Measurements from ENCODE around the gene LARP1. TPM values are rescaled to one million over a fixed set of nuclear protein-coding genes. Genes with fewer than 3 reads are reported as not detected.
"Not testable (repeated sequence)": the region's sequence is repeated elsewhere in the genome, so short reads cannot be mapped to it uniquely, and the experiment has no call there.

The LARP1 gene
- total RNA-seq, 2 experiments from 2014 or later = 88.7 to 97.6 TPM

DNA sequence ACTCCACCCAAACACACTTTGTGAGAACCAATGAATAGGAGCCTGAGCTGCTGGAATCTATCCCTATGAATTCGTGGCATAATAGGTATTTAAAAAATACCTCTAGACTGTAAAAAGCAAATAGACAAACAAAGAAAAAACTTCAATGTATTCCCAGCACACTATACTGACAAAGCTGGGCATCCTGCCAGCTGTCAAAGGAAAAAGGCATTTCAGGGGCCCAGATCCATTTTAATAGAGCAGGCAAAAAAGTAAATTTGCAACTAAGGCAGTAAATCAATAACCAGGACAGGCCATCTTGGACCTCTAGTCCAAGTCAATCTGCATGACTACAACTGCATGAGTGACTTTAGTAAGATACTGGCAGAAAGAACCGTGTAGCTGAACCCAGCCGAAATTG is 25.6 kb upstream of the LARP1 start:
- no peak overlapping the region for H3K27ac Mint-ChIP-seq
- TF ChIP-seq, protein P1, sequence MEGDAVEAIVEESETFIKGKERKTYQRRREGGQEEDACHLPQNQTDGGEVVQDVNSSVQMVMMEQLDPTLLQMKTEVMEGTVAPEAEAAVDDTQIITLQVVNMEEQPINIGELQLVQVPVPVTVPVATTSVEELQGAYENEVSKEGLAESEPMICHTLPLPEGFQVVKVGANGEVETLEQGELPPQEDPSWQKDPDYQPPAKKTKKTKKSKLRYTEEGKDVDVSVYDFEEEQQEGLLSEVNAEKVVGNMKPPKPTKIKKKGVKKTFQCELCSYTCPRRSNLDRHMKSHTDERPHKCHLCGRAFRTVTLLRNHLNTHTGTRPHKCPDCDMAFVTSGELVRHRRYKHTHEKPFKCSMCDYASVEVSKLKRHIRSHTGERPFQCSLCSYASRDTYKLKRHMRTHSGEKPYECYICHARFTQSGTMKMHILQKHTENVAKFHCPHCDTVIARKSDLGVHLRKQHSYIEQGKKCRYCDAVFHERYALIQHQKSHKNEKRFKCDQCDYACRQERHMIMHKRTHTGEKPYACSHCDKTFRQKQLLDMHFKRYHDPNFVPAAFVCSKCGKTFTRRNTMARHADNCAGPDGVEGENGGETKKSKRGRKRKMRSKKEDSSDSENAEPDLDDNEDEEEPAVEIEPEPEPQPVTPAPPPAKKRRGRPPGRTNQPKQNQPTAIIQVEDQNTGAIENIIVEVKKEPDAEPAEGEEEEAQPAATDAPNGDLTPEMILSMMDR (IDR thresholded peaks at IDR 0.05) = no peak

DNA sequence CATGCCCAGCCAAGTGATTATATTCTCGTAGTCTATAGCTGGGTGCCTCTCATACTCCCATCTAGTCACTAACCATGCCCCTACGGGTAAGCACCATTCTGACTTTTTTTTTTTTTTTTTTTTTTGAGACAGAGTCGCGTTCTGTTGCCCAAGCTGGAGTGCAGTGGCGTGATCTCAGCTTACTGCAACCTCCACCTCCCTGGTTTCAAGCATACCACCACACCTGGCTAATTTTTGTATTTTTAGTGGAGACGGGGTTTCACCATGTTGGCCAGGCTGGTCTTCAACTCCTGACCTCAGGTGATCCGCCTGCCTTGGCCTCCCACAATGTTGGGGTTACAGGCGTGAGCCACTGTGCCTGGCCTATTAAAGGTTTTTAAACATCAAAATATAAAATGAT is 24.4 kb upstream of the LARP1 start:
- H3K4me3 ChIP-seq (ENCODE audit: low read length); H3K27me3 ChIP-seq (ENCODE audit: control insufficient read depth in 1 of 2, insufficient read depth in 2 of 2, low read length in 2 of 2); intact Hi-C loops (cut with DNase I, micrococcal nuclease); H3K27ac Mint-ChIP-seq; H3K9me3 ChIP-seq (ENCODE audit: control insufficient read depth in 1 of 2, insufficient read depth in 1 of 2, low read length in 2 of 2); H3K4me3 Mint-ChIP-seq; H3K36me3 ChIP-seq (ENCODE audit: insufficient read depth, low read length); H3K4me1 Mint-ChIP-seq (ENCODE audit: low read depth); H3K9me3 Mint-ChIP-seq; CTCF ChIA-PET; ATAC-seq (ENCODE audit: poor library complexity); H3K27me3 Mint-ChIP-seq; H3K4me1 ChIP-seq (ENCODE audit: insufficient read depth, low read length); H3K27ac ChIP-seq (ENCODE audit: low read depth in 1 of 2, low read length in 2 of 2); DNase-seq; H3K36me3 Mint-ChIP-seq (ENCODE audit: low read depth): not testable (repeated sequence)
- POLR2A ChIA-PET = interaction anchor here (0.8 kb wide), 1 partner anchor 114 kb away, joined by 3 read pairs; no protein-coding TSS in a partner anchor

More for the DNA sequence above, 25.6 kb upstream of the LARP1 start:
- H3K27me3 ChIP-seq (ENCODE audit: control insufficient read depth in 1 of 2, insufficient read depth in 2 of 2, low read length in 2 of 2) = no peaks in the 10 kb centered on the region
- ChIA-PET POLR2A (interaction anchor here (0.8 kb wide), 1 partner anchor 115 kb away, joined by 3 read pairs; no protein-coding TSS in a partner anchor), CTCF (no interaction called here)
- no peak overlapping the region for H3K4me3 Mint-ChIP-seq
- H3K36me3 Mint-ChIP-seq (ENCODE audit: low read depth) = no peaks in the 10 kb centered on the region
- no peaks in the 10 kb centered on the region for H3K9me3 Mint-ChIP-seq
- H3K27ac ChIP-seq (ENCODE audit: low read depth in 1 of 2, low read length in 2 of 2) = no peak overlapping the region
- H3K9me3 ChIP-seq (ENCODE audit: control insufficient read depth in 1 of 2, insufficient read depth in 1 of 2, low read length in 2 of 2) = no peaks in the 10 kb centered on the region
- H3K4me1 ChIP-seq (ENCODE audit: insufficient read depth, low read length) = no peaks in the 10 kb centered on the region
- no peaks in the 10 kb centered on the region for H3K36me3 ChIP-seq (ENCODE audit: insufficient read depth, low read length)
- ATAC-seq (ENCODE audit: poor library complexity) (no peak), DNase-seq (no peak)
- no peaks in the 10 kb centered on the region for H3K4me1 Mint-ChIP-seq (ENCODE audit: low read depth)
- intact Hi-C loops (cut with DNase I, micrococcal nuclease) = no loop called here
- H3K27me3 Mint-ChIP-seq = no peaks in the 10 kb centered on the region
- H3K4me3 ChIP-seq (ENCODE audit: low read length) = no peak overlapping the region

DNA sequence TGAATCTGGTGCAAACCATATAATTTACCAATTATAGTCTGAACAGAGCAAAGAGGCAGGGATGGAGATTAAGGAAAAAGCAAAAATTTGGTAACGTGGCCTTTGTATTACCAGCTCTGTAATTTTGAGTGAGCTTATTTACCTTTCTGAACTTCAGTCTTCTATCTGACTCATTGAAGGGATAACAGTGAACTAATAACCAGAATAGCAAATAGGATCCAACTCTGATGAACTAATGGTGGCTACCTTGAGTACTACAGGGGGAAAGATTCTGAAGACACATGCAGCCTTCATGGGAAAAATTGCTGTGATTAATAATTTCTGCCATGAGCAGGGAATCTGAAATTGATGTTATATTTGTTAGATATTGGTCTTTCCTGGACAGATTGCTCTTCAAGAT is 23.0 kb upstream of the LARP1 start:
- Mint-ChIP-seq H3K27me3 (no peaks in the 10 kb centered on the region), H3K36me3 (ENCODE audit: low read depth) (no peaks in the 10 kb centered on the region), H3K27ac (no peak overlapping the region), H3K9me3 (no peaks in the 10 kb centered on the region), H3K4me3 (no peak overlapping the region), H3K4me1 (ENCODE audit: low read depth) (no peaks in the 10 kb centered on the region)
- Histone ChIP-seq H3K27ac (ENCODE audit: low read depth in 1 of 2, low read length in 2 of 2) (no peak overlapping the region), H3K4me3 (ENCODE audit: low read length) (no peak overlapping the region), H3K4me1 (ENCODE audit: insufficient read depth, low read length) (no peaks in the 10 kb centered on the region), H3K9me3 (ENCODE audit: control insufficient read depth in 1 of 2, insufficient read depth in 1 of 2, low read length in 2 of 2) (no peaks in the 10 kb centered on the region), H3K36me3 (ENCODE audit: insufficient read depth, low read length) (no peaks in the 10 kb centered on the region), H3K27me3 (ENCODE audit: control insufficient read depth in 1 of 2, insufficient read depth in 2 of 2, low read length in 2 of 2) (no peaks in the 10 kb centered on the region)
- ATAC-seq (ENCODE audit: poor library complexity) (no peak), DNase-seq (no peak)
- TF ChIP-seq, protein P1 (IDR thresholded peaks at IDR 0.05) = no peak
- ChIA-PET POLR2A (no interaction called here), CTCF (no interaction called here)
- intact Hi-C loops (cut with DNase I, micrococcal nuclease) = no loop called here
